Measurements from ENCODE around the gene TSC22D3. TPM values are rescaled to one million over a fixed set of nuclear protein-coding genes. Genes with fewer than 3 reads are reported as not detected.
A peak's percentile ranks its signal among the peaks of the same experiment; 100 is the strongest.
"Not testable (repeated sequence)": the region's sequence is repeated elsewhere in the genome, so short reads cannot be mapped to it uniquely, and the experiment has no call there.

TSC22D3 gene
- total RNA-seq, 6 donors from 2014 or later: 309 to 1,061 (median 406) TPM

- Histone ChIP-seq H3K9me3 (no peaks in the 10 kb centered on the region), H3K36me3 (no peaks in the 10 kb centered on the region), H3K4me1 (peaks cover 17 to 47% (median 25%) of the 10 kb centered on the region in 4 donors), H3K27ac (peak overlapping the region; percentile 91 to 96 (median 93)), H3K27me3 (no peaks in the 10 kb centered on the region), H3K4me3 (peak overlapping the region in 1 of 4 donors; percentile 8)
- ATAC-seq (ENCODE audit: low FRiP score in 2 of 2) (no peak), DNase-seq (no peak)
- WGBS, 2 donors: 47 to 62% methylated on average over 6 of the region's 6 CpGs
- TF ChIP-seq CTCF (IDR thresholded peaks at IDR 0.05) (no peak), POLR2A (IDR thresholded peaks at IDR 0.05) (no peak), POLR2AphosphoS5 (IDR thresholded peaks at IDR 0.05) (no peak), EP300 (IDR thresholded peaks at IDR 0.05) (no peak)
Measured at GRCh38 chrX:107673431-107673830, 102.2 kb downstream of the TSC22D3 start.

- WGBS, 2 donors: 0 to 12% methylated on average over 2 to 9 of the region's 9 CpGs
- Histone ChIP-seq H3K4me3 (no peak overlapping the region), H3K27ac (peak overlapping the region; percentile 91 to 96 (median 93)), H3K4me1 (peaks cover 14 to 42% (median 22%) of the 10 kb centered on the region in 4 donors), H3K36me3 (no peaks in the 10 kb centered on the region), H3K9me3 (no peaks in the 10 kb centered on the region), H3K27me3 (no peaks in the 10 kb centered on the region)
- DNase-seq (peak; percentile 87 to 88), ATAC-seq (ENCODE audit: low FRiP score in 2 of 2) (peak; percentile 60 to 73)
- peak in 2 of 4 donors; percentile 85 to 87 for TF ChIP-seq EP300 (IDR thresholded peaks at IDR 0.05)
- TF ChIP-seq POLR2A (IDR thresholded peaks at IDR 0.05): peak in 1 of 4 donors; percentile 67
- TF ChIP-seq CTCF (IDR thresholded peaks at IDR 0.05): peak; percentile 60 to 86 (median 80)
- TF ChIP-seq POLR2AphosphoS5 (IDR thresholded peaks at IDR 0.05): peak; percentile 83 to 93
Measured at GRCh38 chrX:107672955-107673378, 102.6 kb downstream of the TSC22D3 start.

- not testable (repeated sequence) for H3K9me3 ChIP-seq; ATAC-seq (ENCODE audit: low FRiP score in 2 of 2); DNase-seq; H3K27me3 ChIP-seq; H3K4me3 ChIP-seq; H3K36me3 ChIP-seq
- H3K27ac ChIP-seq: peak overlapping the region in 3 of 4 donors; percentile 13 to 27 (median 25)
- peaks cover 9 to 34% (median 20%) of the 10 kb centered on the region in 4 donors for H3K4me1 ChIP-seq
- 81 to 92% methylated on average over 2 to 9 of the region's 9 CpGs for WGBS, 2 donors
Measured at GRCh38 chrX:107671256-107671655, 104.3 kb downstream of the TSC22D3 start.

GRCh38 chrX:107669885-107670628 lies 105.5 kb downstream of the TSC22D3 start:
- WGBS, 2 donors: 14 to 52% methylated on average over 2 to 5 of the region's 5 CpGs
- H3K27me3 ChIP-seq: no peaks in the 10 kb centered on the region
- DNase-seq (no peak), ATAC-seq (ENCODE audit: low FRiP score in 2 of 2) (no peak)
- no peak overlapping the region for H3K4me3 ChIP-seq
- no peaks in the 10 kb centered on the region for H3K36me3 ChIP-seq
- H3K27ac ChIP-seq: peak overlapping the region in 2 of 4 donors; percentile 53 to 60
- TF ChIP-seq CTCF (IDR thresholded peaks at IDR 0.05): no peak
- no peak for TF ChIP-seq POLR2AphosphoS5 (IDR thresholded peaks at IDR 0.05)
- TF ChIP-seq EP300 (IDR thresholded peaks at IDR 0.05): no peak
- TF ChIP-seq POLR2A (IDR thresholded peaks at IDR 0.05): no peak
- no peaks in the 10 kb centered on the region for H3K9me3 ChIP-seq
- H3K4me1 ChIP-seq: peaks cover 9 to 24% (median 17%) of the 10 kb centered on the region in 4 donors

GRCh38 chrX:107669261-107669660 lies 106.3 kb downstream of the TSC22D3 start:
- TF ChIP-seq POLR2AphosphoS5 (IDR thresholded peaks at IDR 0.05): no peak
- TF ChIP-seq POLR2A (IDR thresholded peaks at IDR 0.05): no peak
- TF ChIP-seq CTCF (IDR thresholded peaks at IDR 0.05): no peak
- no peak for TF ChIP-seq EP300 (IDR thresholded peaks at IDR 0.05)
- ATAC-seq (ENCODE audit: low FRiP score in 2 of 2) (no peak), DNase-seq (no peak)
- 36 to 62% methylated on average over 4 of the region's 4 CpGs for WGBS, 2 donors
- H3K4me3 ChIP-seq: no peak overlapping the region
- H3K9me3 ChIP-seq: no peaks in the 10 kb centered on the region
- peak overlapping the region in 1 of 4 donors; percentile 53 for H3K27ac ChIP-seq
- no peaks in the 10 kb centered on the region for H3K36me3 ChIP-seq
- H3K4me1 ChIP-seq: peaks cover 8 to 18% (median 13%) of the 10 kb centered on the region in 4 donors
- H3K27me3 ChIP-seq: no peaks in the 10 kb centered on the region

- not testable (repeated sequence) for DNase-seq; ATAC-seq (ENCODE audit: low FRiP score in 2 of 2); H3K27me3 ChIP-seq; H3K27ac ChIP-seq; H3K36me3 ChIP-seq; H3K9me3 ChIP-seq; H3K4me3 ChIP-seq
- WGBS, 2 donors: 79 to 100% methylated on average over 1 to 5 of the region's 5 CpGs
- peaks cover 7 to 17% (median 10%) of the 10 kb centered on the region in 4 donors for H3K4me1 ChIP-seq
Measured at GRCh38 chrX:107668710-107669109, 106.9 kb downstream of the TSC22D3 start.

Measured in upper lobe of left lung (tissue), 6 donors.